ENCODE results near the gene FHOD3. TPM values are rescaled to one million over a fixed set of nuclear protein-coding genes. Genes with fewer than 3 reads are reported as not detected.

The FHOD3 gene
- total RNA-seq, 1 experiment from 2014 or later, result 18.1 TPM

DNA sequence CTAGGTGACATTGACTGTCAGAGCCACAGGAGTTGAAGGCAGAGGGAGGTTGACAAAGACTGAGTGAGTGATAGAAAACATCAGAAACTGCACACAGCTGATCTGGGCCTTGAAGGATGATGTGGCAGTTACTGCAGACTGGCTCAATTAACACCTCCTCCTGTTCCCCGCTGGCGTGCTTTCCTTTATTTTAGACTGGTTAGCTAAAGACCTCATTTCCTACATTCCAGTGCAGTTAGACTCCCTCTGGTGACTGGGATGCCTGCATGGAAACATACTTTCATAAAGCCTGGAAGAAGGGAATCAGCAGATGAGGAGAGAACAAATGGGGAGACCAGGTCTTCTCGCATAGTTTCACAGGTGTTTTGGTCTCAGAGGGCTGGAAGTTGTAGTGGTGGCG is 524.2 kb downstream of the FHOD3 start:
- POLR2A ChIA-PET (ENCODE audit: unreplicated experiment), result no interaction called here
- ATAC-seq (no peak), DNase-seq (no peak)
- Histone ChIP-seq H3K4me1 (ENCODE audit: insufficient read depth, low read length) (no peaks in the 10 kb centered on the region), H3K9me3 (ENCODE audit: low read length) (no peaks in the 10 kb centered on the region), H3K36me3 (ENCODE audit: low read depth, low read length) (no peaks in the 10 kb centered on the region), H3K27me3 (ENCODE audit: low read length) (no peaks in the 10 kb centered on the region), H4K20me1 (ENCODE audit: low read length) (no peaks in the 10 kb centered on the region), H3K9me2 (replicated peaks; ENCODE audit: low read length) (no peaks in the 10 kb centered on the region), H3K27ac (ENCODE audit: low read length) (no peak overlapping the region), H3K9ac (ENCODE audit: low read length) (no peak overlapping the region), H3K4me3 (ENCODE audit: low read length) (no peak overlapping the region), H3F3A (ENCODE audit: low read length, unreplicated experiment) (no peaks in the 10 kb centered on the region), H3K4me2 (ENCODE audit: low read length) (no peak overlapping the region), H2AFZ (ENCODE audit: low read length) (no peak overlapping the region), H3K79me2 (ENCODE audit: low read length) (no peaks in the 10 kb centered on the region)
- CTCF ChIA-PET, result no interaction called here
- TF ChIP-seq, protein P1, sequence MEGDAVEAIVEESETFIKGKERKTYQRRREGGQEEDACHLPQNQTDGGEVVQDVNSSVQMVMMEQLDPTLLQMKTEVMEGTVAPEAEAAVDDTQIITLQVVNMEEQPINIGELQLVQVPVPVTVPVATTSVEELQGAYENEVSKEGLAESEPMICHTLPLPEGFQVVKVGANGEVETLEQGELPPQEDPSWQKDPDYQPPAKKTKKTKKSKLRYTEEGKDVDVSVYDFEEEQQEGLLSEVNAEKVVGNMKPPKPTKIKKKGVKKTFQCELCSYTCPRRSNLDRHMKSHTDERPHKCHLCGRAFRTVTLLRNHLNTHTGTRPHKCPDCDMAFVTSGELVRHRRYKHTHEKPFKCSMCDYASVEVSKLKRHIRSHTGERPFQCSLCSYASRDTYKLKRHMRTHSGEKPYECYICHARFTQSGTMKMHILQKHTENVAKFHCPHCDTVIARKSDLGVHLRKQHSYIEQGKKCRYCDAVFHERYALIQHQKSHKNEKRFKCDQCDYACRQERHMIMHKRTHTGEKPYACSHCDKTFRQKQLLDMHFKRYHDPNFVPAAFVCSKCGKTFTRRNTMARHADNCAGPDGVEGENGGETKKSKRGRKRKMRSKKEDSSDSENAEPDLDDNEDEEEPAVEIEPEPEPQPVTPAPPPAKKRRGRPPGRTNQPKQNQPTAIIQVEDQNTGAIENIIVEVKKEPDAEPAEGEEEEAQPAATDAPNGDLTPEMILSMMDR (conservative IDR thresholded peaks at IDR 0.05; ENCODE audit: low read depth, low read length), result no peak
- TF ChIP-seq EZH2phosphoT487 (IDR thresholded peaks at IDR 0.05; ENCODE audit: borderline replicate concordance, low read length), result no peak
- TF ChIP-seq EZH2 (IDR thresholded peaks at IDR 0.05; ENCODE audit: low read length, unreplicated experiment), result no peak
- BruUV-seq (replicated peaks), result no TSS peak
- intact Hi-C loops (cut with micrococcal nuclease), result no loop called here

DNA sequence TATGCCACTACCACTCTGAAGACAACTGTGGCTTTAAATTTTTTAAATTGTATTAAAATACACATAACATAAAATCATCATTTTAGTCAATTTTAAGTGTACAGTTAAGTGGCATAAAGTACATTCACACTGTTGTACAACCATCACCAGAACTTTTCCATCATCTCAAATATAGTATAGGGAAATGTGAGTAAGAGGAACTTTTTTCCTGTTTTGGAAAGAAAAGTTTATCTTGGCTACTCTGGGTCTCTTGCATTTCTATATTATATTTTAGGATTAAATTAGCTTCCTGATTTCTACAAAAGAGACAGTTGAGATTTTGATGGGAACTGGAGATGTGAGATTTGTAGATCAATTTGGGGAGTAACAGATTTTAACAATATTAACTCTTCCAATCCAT is 528.0 kb downstream of the FHOD3 start:
- H3K4me2 ChIP-seq (ENCODE audit: low read length), result no peak overlapping the region
- POLR2A ChIA-PET (ENCODE audit: unreplicated experiment), result no interaction called here

DNA sequence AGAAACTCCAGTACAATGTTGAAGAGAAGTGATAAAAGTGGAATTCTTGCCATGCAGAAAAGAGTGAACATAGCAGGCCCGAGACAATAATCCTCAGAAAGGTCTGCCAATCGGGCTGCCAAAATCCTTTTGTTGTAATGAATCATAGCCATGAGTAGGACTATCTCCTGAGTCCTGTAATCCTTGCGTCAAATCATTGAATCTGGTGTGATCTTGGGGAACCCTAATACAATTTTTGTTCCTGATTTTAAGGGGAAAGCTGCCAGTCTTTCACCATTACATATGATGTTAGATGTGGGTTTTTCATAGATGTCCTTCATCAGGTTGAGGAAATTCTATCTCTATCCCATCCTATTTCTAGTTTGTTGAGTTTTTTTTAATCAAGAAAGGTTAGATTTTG is 529.0 kb downstream of the FHOD3 start:
- H3K4me1 ChIP-seq (ENCODE audit: insufficient read depth, low read length), result peaks cover 13% of the 10 kb centered on the region; the same call in 1 of the 2 replicates
- no peak overlapping the region for H3K4me2 ChIP-seq (ENCODE audit: low read length)
- BruUV-seq (replicated peaks), result no TSS peak
- no peak overlapping the region for H3K27ac ChIP-seq (ENCODE audit: low read length)
- intact Hi-C loops (cut with micrococcal nuclease), result no loop called here
- no peak overlapping the region for H3K4me3 ChIP-seq (ENCODE audit: low read length)
- no peak for ATAC-seq
- no peak overlapping the region for H2AFZ ChIP-seq (ENCODE audit: low read length)
- H3K9ac ChIP-seq (ENCODE audit: low read length), result no peak overlapping the region
- H3F3A ChIP-seq (ENCODE audit: low read length, unreplicated experiment), result no peaks in the 10 kb centered on the region
- no peak for DNase-seq
- POLR2A ChIA-PET (ENCODE audit: unreplicated experiment), result no interaction called here
- CTCF ChIA-PET, result no interaction called here
- H4K20me1 ChIP-seq (ENCODE audit: low read length), result no peaks in the 10 kb centered on the region
- no peaks in the 10 kb centered on the region for H3K27me3 ChIP-seq (ENCODE audit: low read length)
- TF ChIP-seq EZH2phosphoT487 (IDR thresholded peaks at IDR 0.05; ENCODE audit: borderline replicate concordance, low read length) (no peak), EZH2 (IDR thresholded peaks at IDR 0.05; ENCODE audit: low read length, unreplicated experiment) (no peak)
- TF ChIP-seq, protein P1 (conservative IDR thresholded peaks at IDR 0.05; ENCODE audit: low read depth, low read length), result no peak
- no peaks in the 10 kb centered on the region for H3K9me2 ChIP-seq (replicated peaks; ENCODE audit: low read length)
- H3K79me2 ChIP-seq (ENCODE audit: low read length), result peaks cover 26% of the 10 kb centered on the region
- H3K9me3 ChIP-seq (ENCODE audit: low read length), result no peaks in the 10 kb centered on the region
- H3K36me3 ChIP-seq (ENCODE audit: low read depth, low read length), result no peaks in the 10 kb centered on the region

More for the DNA sequence above, 528.0 kb downstream of the FHOD3 start:
- no TSS peak for BruUV-seq (replicated peaks)
- Histone ChIP-seq H3K9ac (ENCODE audit: low read length) (no peak overlapping the region), H3K79me2 (ENCODE audit: low read length) (peaks cover 21% of the 10 kb centered on the region), H3K36me3 (ENCODE audit: low read depth, low read length) (no peaks in the 10 kb centered on the region), H2AFZ (ENCODE audit: low read length) (no peak overlapping the region), H3F3A (ENCODE audit: low read length, unreplicated experiment) (no peaks in the 10 kb centered on the region), H3K9me3 (ENCODE audit: low read length) (no peaks in the 10 kb centered on the region), H3K4me3 (ENCODE audit: low read length) (no peak overlapping the region), H4K20me1 (ENCODE audit: low read length) (no peaks in the 10 kb centered on the region), H3K9me2 (replicated peaks; ENCODE audit: low read length) (no peaks in the 10 kb centered on the region), H3K27me3 (ENCODE audit: low read length) (no peaks in the 10 kb centered on the region), H3K27ac (ENCODE audit: low read length) (no peak overlapping the region), H3K4me1 (ENCODE audit: insufficient read depth, low read length) (0 out of 2 replicates have a peak, but pooled peaks cover 4% of the 10 kb centered on the region)
- CTCF ChIA-PET, result no interaction called here
- TF ChIP-seq, protein P1 (conservative IDR thresholded peaks at IDR 0.05; ENCODE audit: low read depth, low read length), result no peak
- ATAC-seq (no peak), DNase-seq (no peak)
- intact Hi-C loops (cut with micrococcal nuclease), result no loop called here
